Endothelial cell of umbilical vein (primary cell): ENCODE results near the gene CD74. TPM values are rescaled to one million over a fixed set of nuclear protein-coding genes. Genes with fewer than 3 reads are reported as not detected.

Source experiments
- BruUV-seq: library from RNA; stranded (reverse); fragments of 400-500 nt; replicated peaks from 2 replicates; lab custom pipeline; 2021; lab: Mats Ljungman, UMichigan
- CTCF ChIA-PET: fragments of 300-600, 350-600 bp; sonication (Branson Sonifier 250); formaldehyde crosslinking; loops from one replicate; lab custom pipeline; 2021; ENCODE audit warnings: antibody characterized with exemption, inconsistent platforms; lab: Charles Lee
- POLR2A ChIA-PET: fragments of 300-600, 350-600 bp; sonication (Branson Sonifier 250); formaldehyde crosslinking; loops from one replicate; lab custom pipeline; 2021; ENCODE audit warnings: antibody characterized with exemption, inconsistent platforms; lab: Charles Lee
- DNase-seq: peaks from one replicate; pipeline ENCODE4 v3.0.0-alpha.2; 2011; ENCODE audit warnings: low read depth, low spot score
- FAIRE-seq: peaks from 2 replicates; lab custom pipeline; 2011; peaks lifted over from hg19 to GRCh38; lab: Jason Lieb, UNC
- H2AFZ ChIP-seq: 2 replicates; pipeline ENCODE4 v1.6.0; 2012; ENCODE audit warnings: low read depth, low read length, control low read depth, inconsistent platforms
- H3K27ac ChIP-seq: 2 replicates; pipeline ENCODE4 v1.5.1; 2011; ENCODE audit warnings: low read depth, mild to moderate bottlenecking, control low read depth, low read length, moderate library complexity; ENCODE audit not compliant: insufficient read depth
- H3K27me3 ChIP-seq, 2 experiments: 2 replicates each; pipeline versions ENCODE4 v1.6.0 to v1.6.1; 2011; ENCODE audit warnings: low read length in 2 of 2, mixed read lengths in 1 of 2; ENCODE audit not compliant: control insufficient read depth in 2 of 2, insufficient read depth in 2 of 2
- H3K36me3 ChIP-seq, 2 experiments: 2 replicates in 1 of 2; 3 replicates in 1 of 2; pipeline ENCODE4 v1.5.1; 2011; ENCODE audit warnings: low read length in 2 of 2, mild to moderate bottlenecking in 1 of 2, moderate library complexity in 1 of 2; ENCODE audit not compliant: control insufficient read depth in 2 of 2, insufficient read depth in 2 of 2; ENCODE audit errors: extremely low read depth in 1 of 2
- H3K4me1 ChIP-seq: 3 replicates; pipeline ENCODE4 v1.5.1; 2011; ENCODE audit warnings: mild to moderate bottlenecking, low read length; ENCODE audit not compliant: control insufficient read depth, insufficient read depth; ENCODE audit errors: extremely low read depth
- H3K4me2 ChIP-seq: 2 replicates; pipeline ENCODE4 v1.6.1; 2011; ENCODE audit warnings: low read length, control low read depth, mixed read lengths; ENCODE audit not compliant: insufficient read depth
- H3K4me3 ChIP-seq, 3 experiments: fragments of 200-600 bp in 1 of 3; sonication (generic), shearing (Covaris generic) in 1 of 3; replicated peaks in 1 of 3; 2 replicates each; pipeline ENCODE4 v1.5.1; 2011 to 2016; ENCODE audit warnings: control low read depth in 3 of 3, low read length in 3 of 3, mild to moderate bottlenecking in 2 of 3, inconsistent platforms in 1 of 3, low read depth in 1 of 3, moderate library complexity in 1 of 3; ENCODE audit not compliant: insufficient read depth in 1 of 3
- H3K79me2 ChIP-seq: 2 replicates; pipeline ENCODE4 v1.6.0; 2012; ENCODE audit warnings: low read length, inconsistent platforms; ENCODE audit not compliant: control insufficient read depth, insufficient read depth
- H3K9ac ChIP-seq: replicated peaks from 2 replicates; pipeline ENCODE3; 2011; ENCODE audit warnings: low read length, control low read depth; ENCODE audit not compliant: insufficient read depth; ENCODE audit errors: extremely low read depth
- H3K9me1 ChIP-seq: replicated peaks from 3 replicates; pipeline ENCODE4 v1.6.0; 2011; ENCODE audit warnings: mild to moderate bottlenecking, low read length; ENCODE audit not compliant: control insufficient read depth, insufficient read depth; ENCODE audit errors: extremely low read depth
- H3K9me3 ChIP-seq: replicated peaks from 2 replicates; pipeline ENCODE4 v1.5.1; 2012; ENCODE audit warnings: low read length, inconsistent platforms; ENCODE audit not compliant: control insufficient read depth, insufficient read depth
- H4K20me1 ChIP-seq: replicated peaks from 2 replicates; pipeline ENCODE3; 2011; ENCODE audit warnings: mild to moderate bottlenecking, low read length; ENCODE audit not compliant: control insufficient read depth, insufficient read depth; ENCODE audit errors: extremely low read depth
- CTCF ChIP-seq, 2 donors: IDR thresholded peaks; 1 replicate in 1 of 2; 2 replicates in 1 of 2; pipeline ENCODE4 v1.5.1; 2011; ENCODE audit warnings: low read length in 2 of 2, mild to moderate bottlenecking in 2 of 2, moderate library complexity in 2 of 2, control low read depth in 1 of 2, inconsistent platforms in 1 of 2, low read depth in 1 of 2; ENCODE audit not compliant: insufficient read depth in 1 of 2; ENCODE audit errors: extremely low read depth in 1 of 2
- EZH2 ChIP-seq: IDR thresholded peaks from 2 replicates; pipeline ENCODE4 v1.6.1; 2012; ENCODE audit warnings: borderline replicate concordance, low read depth, mild to moderate bottlenecking, moderate library complexity, low read length, inconsistent platforms; ENCODE audit not compliant: severe bottlenecking
- FOS ChIP-seq: IDR thresholded peaks from 2 replicates; pipeline ENCODE4 v1.6.1; 2011; ENCODE audit warnings: mild to moderate bottlenecking, low read length, moderate library complexity, borderline replicate concordance; ENCODE audit not compliant: insufficient read depth
- GATA2 ChIP-seq: IDR thresholded peaks from 2 replicates; pipeline ENCODE4 v1.7.0; 2011; ENCODE audit warnings: low read depth, mild to moderate bottlenecking, moderate library complexity, mixed read lengths, low read length; ENCODE audit not compliant: insufficient read length, insufficient read depth
- JUN ChIP-seq: IDR thresholded peaks from 2 replicates; pipeline ENCODE4 v1.6.1; 2011; ENCODE audit warnings: borderline replicate concordance, low read depth; ENCODE audit not compliant: insufficient read length, insufficient read depth
- MAX ChIP-seq: IDR thresholded peaks from 2 replicates; pipeline ENCODE4 v1.6.1; 2011; ENCODE audit not compliant: insufficient read depth, insufficient read length
- MYC ChIP-seq: IDR thresholded peaks from one replicate; pipeline ENCODE4 v1.6.1; 2011; ENCODE audit warnings: mild to moderate bottlenecking, low read depth, low read length
- POLR2A ChIP-seq: IDR thresholded peaks from 2 replicates; pipeline ENCODE4 v1.6.1; 2012; ENCODE audit warnings: low read depth, mild to moderate bottlenecking, control low read depth, low read length
- POLR2AphosphoS5 ChIP-seq: IDR thresholded peaks from 2 replicates; pipeline ENCODE4 v1.6.1; 2012; ENCODE audit warnings: low read depth, mild to moderate bottlenecking, control low read depth, low read length, moderate library complexity; ENCODE audit not compliant: insufficient read depth
- dilution Hi-C: fragments of 300-500 bp; cut with MboI; formaldehyde crosslinking; loops from one replicate; pipeline ENCODE4 v1.15.0; 2019; ENCODE audit warnings: low sequenced_read_pairs; ENCODE audit not compliant: extremely low pct_ligation_motif_present
- intact Hi-C: fragments of 100-400 bp; cut with micrococcal nuclease; formaldehyde crosslinking; loops from one replicate; pipeline ENCODE4 v1.10.0; 2022
- polyA plus RNA-seq, 4 experiments: library from polyadenylated mRNA; depleted of rRNA in 3 of 4; stranded (reverse) in 3 of 4; unstranded in 1 of 4; fragments of >200 nt; gene quantifications; 2 replicates each; pipeline versions ENCODE4 v1.2.1 to v1.2.3, GENCODE V29; 2011 to 2012; ENCODE audit warnings: missing spikeins in 1 of 4
- total RNA-seq: library from RNA; stranded (reverse); gene quantifications from 2 replicates; pipeline ENCODE4 v1.2.3, GENCODE V29; 2021

Gene CD74
- total and polyA plus RNA-seq, 2 donors (not counting 3 experiments of a cell fraction or from before 2014, with no cell fraction given), result 0.62 to 1.3 TPM

DNA sequence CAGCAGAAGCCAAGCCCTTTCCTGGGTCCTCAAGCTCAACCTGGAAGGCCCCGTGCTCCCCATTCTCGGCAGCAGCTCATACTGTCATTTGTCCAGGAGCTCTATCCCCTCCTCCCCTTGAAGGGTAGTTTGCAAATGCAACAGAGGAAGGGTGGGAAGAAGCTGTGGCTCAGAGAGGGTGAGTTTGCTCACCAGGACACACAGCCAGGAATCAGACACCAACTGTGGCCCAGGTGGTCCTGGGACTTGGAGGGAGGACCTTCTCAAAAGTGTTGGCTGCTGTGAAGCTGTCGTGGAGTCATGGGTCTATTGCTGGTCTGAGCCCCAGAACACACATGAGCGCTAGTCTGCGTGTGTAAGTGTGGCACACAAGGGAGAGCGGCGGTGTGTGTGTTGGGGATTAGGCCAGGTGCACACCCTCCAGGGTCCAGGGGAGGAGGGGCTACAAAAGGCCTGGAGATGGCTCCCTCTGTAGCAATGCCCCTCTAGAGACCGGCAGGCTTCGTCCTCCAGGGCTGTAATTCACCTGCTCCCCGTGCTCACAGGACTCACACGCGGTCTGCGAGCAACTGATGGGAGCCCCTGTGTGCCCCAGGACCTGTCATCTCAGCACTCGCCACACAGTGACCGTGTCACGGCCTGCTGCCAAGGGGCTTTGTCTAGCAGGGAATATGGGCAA, 45.0 kb upstream of the CD74 start:
- no peaks in the 10 kb centered on the region for H3K36me3 ChIP-seq
- POLR2A ChIA-PET, result no interaction called here
- DNase-seq, result no peak
- H3K9ac ChIP-seq, result no peak overlapping the region
- no peak overlapping the region for H3K4me3 ChIP-seq
- no peaks in the 10 kb centered on the region for H3K27me3 ChIP-seq
- no TSS peak for BruUV-seq
- no peaks in the 10 kb centered on the region for H3K9me3 ChIP-seq
- no peaks in the 10 kb centered on the region for H3K9me1 ChIP-seq
- no peaks in the 10 kb centered on the region for H3K79me2 ChIP-seq
- dilution Hi-C loops (no loop called here), intact Hi-C loops (loop anchor here (1.0 to 5.0 kb wide), 5 partner anchors 87 to 390 kb away; partner anchors contain the start of genes IRGM and RBM22)
- no peak for TF ChIP-seq MAX
- no peak for TF ChIP-seq JUN
- no peak for TF ChIP-seq EZH2
- no peak for TF ChIP-seq FOS
- no peak overlapping the region for H3K27ac ChIP-seq
- H3K4me2 ChIP-seq, result no peak overlapping the region
- no peak for FAIRE-seq
- H2AFZ ChIP-seq, result peak overlapping the region; percentile 33
- no peaks in the 10 kb centered on the region for H4K20me1 ChIP-seq
- H3K4me1 ChIP-seq, result peaks cover 4% of the 10 kb centered on the region
- CTCF ChIA-PET, result interaction anchor here (0.6 to 7.8 kb wide), 13 partner anchors 15 to 198 kb away, joined by 3 to 168 read pairs (median 4); no protein-coding TSS in a partner anchor

- Histone ChIP-seq H3K4me2 (no peak overlapping the region), H3K27ac (no peak overlapping the region), H3K27me3 (no peaks in the 10 kb centered on the region), H3K4me1 (peaks cover 4% of the 10 kb centered on the region), H3K36me3 (no peaks in the 10 kb centered on the region), H3K9me3 (no peaks in the 10 kb centered on the region), H3K9me1 (no peaks in the 10 kb centered on the region), H3K4me3 (no peak overlapping the region), H3K79me2 (no peaks in the 10 kb centered on the region), H3K9ac (no peak overlapping the region), H2AFZ (peak overlapping the region; percentile 33), H4K20me1 (no peaks in the 10 kb centered on the region)
- POLR2A ChIA-PET, result no interaction called here
- BruUV-seq, result no TSS peak
- CTCF ChIA-PET, result interaction anchor here (0.6 to 7.8 kb wide), 6 partner anchors 48 to 198 kb away, joined by 3 to 168 read pairs (median 4); no protein-coding TSS in a partner anchor
- no peak for DNase-seq
- dilution Hi-C loops, result no loop called here
- intact Hi-C loops, result loop anchor here (5.0 kb wide), 2 partner anchors 245 to 390 kb away; partner anchors contain the start of genes IRGM and RBM22
- FAIRE-seq, result no peak
- TF ChIP-seq MYC (no peak), CTCF (IDR thresholded peaks at IDR 0.05; ENCODE audit: extremely low read depth in 1 of 2, insufficient read depth in 1 of 2, low read depth in 1 of 2, low read length in 2 of 2) (no peak), FOS (no peak), JUN (no peak), EZH2 (no peak), POLR2AphosphoS5 (no peak), GATA2 (no peak), MAX (no peak), POLR2A (no peak)
Measured at GRCh38 chr5:150457121-150457520, 44.4 kb upstream of the CD74 start.
